Sigmoid colon (tissue), 4 donors: ENCODE data around the gene BMP8B.

Source experiments
- POLR2AphosphoS5 ChIP-seq, 4 donors: sonication (generic); formaldehyde crosslinking; IDR thresholded peaks; one replicate each; pipeline ENCODE4 v1.6.1; 2017; ENCODE audit warnings: antibody characterized with exemption in 4 of 4
- TF ChIP-seq, protein P1 (sequence below), 4 experiments: fragments of 450-650 bp in 3 of 4; fragments of 200-600 bp in 1 of 4; IDR thresholded peaks; one replicate each; pipeline ENCODE4 v1.5.1; 2016 to 2019; ENCODE audit warnings: antibody characterized with exemption in 4 of 4, mild to moderate bottlenecking in 3 of 4, moderate library complexity in 2 of 4

DNA sequence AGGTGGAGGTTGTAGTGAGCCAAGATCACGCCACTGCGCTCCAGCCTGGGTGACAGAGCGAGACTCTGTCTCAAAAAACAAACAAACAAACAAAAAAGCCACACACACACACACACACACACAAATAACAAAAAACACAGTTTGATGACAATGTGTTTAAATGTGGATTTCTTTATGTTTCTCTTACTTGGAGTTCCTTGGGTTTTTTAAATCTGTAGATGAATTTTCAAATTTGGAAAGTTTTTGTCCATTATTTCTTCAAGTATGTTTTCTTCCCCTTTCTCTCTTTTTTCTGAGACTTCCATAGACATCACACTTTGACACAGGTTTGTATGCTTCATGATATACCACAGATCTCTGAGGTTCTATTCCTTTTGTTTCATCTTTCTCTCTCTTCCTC, 62.1 kb downstream of the BMP8B start:
- TF ChIP-seq, protein P1, sequence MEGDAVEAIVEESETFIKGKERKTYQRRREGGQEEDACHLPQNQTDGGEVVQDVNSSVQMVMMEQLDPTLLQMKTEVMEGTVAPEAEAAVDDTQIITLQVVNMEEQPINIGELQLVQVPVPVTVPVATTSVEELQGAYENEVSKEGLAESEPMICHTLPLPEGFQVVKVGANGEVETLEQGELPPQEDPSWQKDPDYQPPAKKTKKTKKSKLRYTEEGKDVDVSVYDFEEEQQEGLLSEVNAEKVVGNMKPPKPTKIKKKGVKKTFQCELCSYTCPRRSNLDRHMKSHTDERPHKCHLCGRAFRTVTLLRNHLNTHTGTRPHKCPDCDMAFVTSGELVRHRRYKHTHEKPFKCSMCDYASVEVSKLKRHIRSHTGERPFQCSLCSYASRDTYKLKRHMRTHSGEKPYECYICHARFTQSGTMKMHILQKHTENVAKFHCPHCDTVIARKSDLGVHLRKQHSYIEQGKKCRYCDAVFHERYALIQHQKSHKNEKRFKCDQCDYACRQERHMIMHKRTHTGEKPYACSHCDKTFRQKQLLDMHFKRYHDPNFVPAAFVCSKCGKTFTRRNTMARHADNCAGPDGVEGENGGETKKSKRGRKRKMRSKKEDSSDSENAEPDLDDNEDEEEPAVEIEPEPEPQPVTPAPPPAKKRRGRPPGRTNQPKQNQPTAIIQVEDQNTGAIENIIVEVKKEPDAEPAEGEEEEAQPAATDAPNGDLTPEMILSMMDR (IDR thresholded peaks at IDR 0.05), result no peak
- no peak for TF ChIP-seq POLR2AphosphoS5 (IDR thresholded peaks at IDR 0.05)
